Osteocyte (in vitro differentiated cells): ENCODE measurements around the gene ERMP1. TPM values are rescaled to one million over a fixed set of nuclear protein-coding genes. Genes with fewer than 3 reads are reported as not detected.

ENCODE experiments used
- DNase-seq: peaks from one replicate; pipeline ENCODE4 v3.0.0; 2021; ENCODE audit warnings: mixed read lengths; ENCODE audit not compliant: unreplicated experiment; ENCODE audit errors: extremely low spot score
- H3K27ac Mint-ChIP-seq: one replicate; pipeline ENCODE4 v1.8.0; 2021; ENCODE audit warnings: mild to moderate bottlenecking, mixed read lengths; ENCODE audit not compliant: unreplicated experiment
- H3K27me3 Mint-ChIP-seq: one replicate; pipeline ENCODE4 v1.8.0; 2021; ENCODE audit warnings: mixed read lengths; ENCODE audit not compliant: unreplicated experiment
- H3K36me3 Mint-ChIP-seq: one replicate; pipeline ENCODE4 v1.8.0; 2021; ENCODE audit warnings: mixed read lengths; ENCODE audit not compliant: unreplicated experiment
- H3K4me1 Mint-ChIP-seq: one replicate; pipeline ENCODE4 v1.8.0; 2021; ENCODE audit warnings: mixed read lengths; ENCODE audit not compliant: unreplicated experiment
- H3K4me3 Mint-ChIP-seq: one replicate; pipeline ENCODE4 v1.8.0; 2021; ENCODE audit warnings: mild to moderate bottlenecking, moderate library complexity, mixed read lengths; ENCODE audit not compliant: unreplicated experiment
- H3K9me3 Mint-ChIP-seq: one replicate; pipeline ENCODE4 v1.8.0; 2021; ENCODE audit warnings: mixed read lengths; ENCODE audit not compliant: unreplicated experiment
- total RNA-seq: library from RNA; stranded (reverse); gene quantifications from 2 replicates; pipeline ENCODE4 v1.2.1, GENCODE V29; 2021
- TF ChIP-seq, protein P1 (sequence below): fragments of 200-600 bp; sonication (generic); IDR thresholded peaks from 2 replicates; pipeline ENCODE4 v1.5.0; 2021; ENCODE audit warnings: antibody characterized with exemption, mild to moderate bottlenecking, moderate library complexity

ERMP1 gene
- total RNA-seq, 1 donor from 2014 or later: 19.7 TPM

DNA sequence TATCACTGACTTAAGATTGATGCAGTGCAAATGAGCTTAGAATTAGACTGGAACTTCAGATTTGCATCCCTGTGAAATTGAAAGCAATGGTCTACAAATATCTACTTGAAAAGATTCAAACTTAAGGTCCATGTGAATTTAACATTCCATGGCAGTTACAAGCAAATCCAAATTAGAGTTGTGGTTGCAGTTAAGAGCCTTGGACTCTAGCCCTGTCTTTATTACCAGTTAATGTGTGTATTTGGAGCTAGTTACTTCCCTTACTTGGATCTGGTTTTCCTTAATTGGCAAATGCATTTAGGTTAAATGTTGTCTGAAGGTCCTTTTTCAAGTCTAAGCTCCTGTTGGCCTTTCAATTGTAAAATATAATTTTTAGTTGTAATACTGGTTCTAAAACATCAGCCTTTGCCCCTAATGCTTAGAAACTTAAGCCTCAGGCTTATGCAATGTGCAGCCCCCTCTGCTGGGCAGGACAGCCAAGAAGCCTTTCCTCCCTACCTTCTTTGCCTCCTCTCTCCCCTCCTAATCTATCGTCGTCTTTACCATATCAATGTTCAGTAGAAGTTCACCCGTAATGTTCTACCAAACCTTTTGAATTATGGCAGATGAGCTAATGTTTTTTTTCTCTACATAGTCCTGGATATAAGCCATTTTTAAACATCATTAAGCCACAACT lies 59.5 kb downstream of the ERMP1 start:
- no peak overlapping the region for H3K27ac Mint-ChIP-seq

DNA sequence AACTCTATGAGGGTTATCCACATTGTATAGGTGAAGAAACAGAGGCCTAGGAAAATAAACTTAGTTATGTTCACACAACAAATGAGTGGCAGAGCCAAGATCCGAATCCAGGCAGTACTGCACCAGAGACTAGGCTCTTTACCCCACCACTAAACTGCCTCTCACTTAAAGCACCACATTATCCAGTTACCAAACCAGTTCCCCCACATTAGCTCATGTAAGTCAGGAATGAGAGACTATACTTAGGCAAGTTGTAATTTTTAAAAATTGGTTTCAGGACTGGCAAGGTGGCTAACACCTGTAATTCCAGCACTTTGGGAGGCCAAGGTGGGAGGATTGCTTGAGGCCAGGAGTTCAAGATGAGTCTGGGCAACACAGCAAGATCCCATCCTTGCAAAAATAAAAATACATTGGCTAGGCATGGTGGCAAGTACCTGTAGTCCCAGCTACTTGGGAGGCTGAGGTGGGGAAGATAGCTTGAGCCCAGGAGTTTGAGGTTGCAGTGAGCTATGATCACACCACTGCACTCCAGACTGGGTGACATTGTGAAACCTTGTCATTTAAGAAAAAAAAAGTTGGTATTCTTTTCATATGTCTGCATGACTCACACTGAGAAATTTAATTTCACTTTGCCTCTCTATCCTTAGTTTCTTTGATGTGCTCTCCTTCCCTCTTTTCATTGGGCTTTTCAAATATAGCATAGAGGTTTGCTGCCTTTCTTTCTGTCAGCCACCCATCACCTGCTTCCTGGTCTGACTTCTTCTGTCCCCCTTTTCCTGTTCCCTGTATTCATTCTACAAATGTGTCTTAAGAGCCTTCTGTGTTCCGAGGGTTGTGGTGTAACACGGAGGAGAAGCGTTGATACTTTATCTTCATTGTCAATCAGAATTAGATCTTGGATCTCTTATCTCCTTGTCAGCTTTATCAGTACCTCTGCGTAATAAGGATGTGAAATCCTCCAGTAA lies 64.7 kb downstream of the ERMP1 start:
- Mint-ChIP-seq H3K27ac (no peak overlapping the region), H3K27me3 (no peaks in the 10 kb centered on the region), H3K4me3 (no peak overlapping the region), H3K36me3 (peaks cover 71% of the 10 kb centered on the region), H3K4me1 (no peaks in the 10 kb centered on the region), H3K9me3 (no peaks in the 10 kb centered on the region)
- TF ChIP-seq, protein P1, sequence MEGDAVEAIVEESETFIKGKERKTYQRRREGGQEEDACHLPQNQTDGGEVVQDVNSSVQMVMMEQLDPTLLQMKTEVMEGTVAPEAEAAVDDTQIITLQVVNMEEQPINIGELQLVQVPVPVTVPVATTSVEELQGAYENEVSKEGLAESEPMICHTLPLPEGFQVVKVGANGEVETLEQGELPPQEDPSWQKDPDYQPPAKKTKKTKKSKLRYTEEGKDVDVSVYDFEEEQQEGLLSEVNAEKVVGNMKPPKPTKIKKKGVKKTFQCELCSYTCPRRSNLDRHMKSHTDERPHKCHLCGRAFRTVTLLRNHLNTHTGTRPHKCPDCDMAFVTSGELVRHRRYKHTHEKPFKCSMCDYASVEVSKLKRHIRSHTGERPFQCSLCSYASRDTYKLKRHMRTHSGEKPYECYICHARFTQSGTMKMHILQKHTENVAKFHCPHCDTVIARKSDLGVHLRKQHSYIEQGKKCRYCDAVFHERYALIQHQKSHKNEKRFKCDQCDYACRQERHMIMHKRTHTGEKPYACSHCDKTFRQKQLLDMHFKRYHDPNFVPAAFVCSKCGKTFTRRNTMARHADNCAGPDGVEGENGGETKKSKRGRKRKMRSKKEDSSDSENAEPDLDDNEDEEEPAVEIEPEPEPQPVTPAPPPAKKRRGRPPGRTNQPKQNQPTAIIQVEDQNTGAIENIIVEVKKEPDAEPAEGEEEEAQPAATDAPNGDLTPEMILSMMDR: no peak
- no peak for DNase-seq

More for the DNA sequence above, 59.5 kb downstream of the ERMP1 start:
- H3K36me3 Mint-ChIP-seq: peaks cover 70% of the 10 kb centered on the region
- TF ChIP-seq, protein P1: peak; percentile 31
- H3K27me3 Mint-ChIP-seq: no peaks in the 10 kb centered on the region
- no peak overlapping the region for H3K4me3 Mint-ChIP-seq
- H3K4me1 Mint-ChIP-seq: no peaks in the 10 kb centered on the region
- no peak for DNase-seq
- H3K9me3 Mint-ChIP-seq: peaks cover 13% of the 10 kb centered on the region

DNA sequence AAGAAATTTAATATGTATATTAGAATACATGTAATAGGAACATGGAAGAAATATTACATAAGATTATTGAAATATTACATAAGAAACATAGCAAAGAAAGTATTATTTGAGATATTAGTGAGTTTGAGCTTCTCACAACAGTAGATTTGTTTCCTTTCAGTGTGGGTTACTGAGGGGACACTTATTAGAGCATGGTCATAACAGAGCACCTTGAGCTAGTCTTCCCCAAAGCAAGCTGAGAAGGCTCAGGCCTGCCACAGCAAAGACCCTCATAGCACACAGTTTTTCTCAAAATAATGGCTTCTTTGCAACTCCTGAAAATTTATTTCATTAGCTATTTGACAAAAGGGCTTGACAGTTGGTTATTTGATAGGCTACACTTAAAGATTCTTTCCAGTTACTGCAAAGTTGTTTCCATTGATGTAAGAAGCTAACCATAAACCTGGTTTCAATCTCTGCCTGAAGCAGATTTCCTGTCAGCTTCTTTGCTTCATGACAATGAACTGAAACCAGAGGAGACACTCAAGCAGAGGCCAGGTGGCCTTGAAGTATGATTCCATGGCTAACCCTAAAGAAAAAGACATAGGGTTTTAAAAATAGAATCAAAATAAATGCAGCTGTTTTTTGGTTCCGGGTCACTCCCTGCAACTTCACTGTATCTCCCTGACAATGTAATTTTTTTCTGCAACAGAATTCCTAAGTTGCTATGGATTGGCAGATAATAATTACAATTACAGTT lies 68.6 kb downstream of the ERMP1 start:
- TF ChIP-seq, protein P1: no peak
- no peaks in the 10 kb centered on the region for H3K4me1 Mint-ChIP-seq
- H3K27me3 Mint-ChIP-seq: no peaks in the 10 kb centered on the region
- DNase-seq: no peak
- H3K36me3 Mint-ChIP-seq: peaks cover 72% of the 10 kb centered on the region
- no peaks in the 10 kb centered on the region for H3K9me3 Mint-ChIP-seq
- no peak overlapping the region for H3K27ac Mint-ChIP-seq
- no peak overlapping the region for H3K4me3 Mint-ChIP-seq

DNA sequence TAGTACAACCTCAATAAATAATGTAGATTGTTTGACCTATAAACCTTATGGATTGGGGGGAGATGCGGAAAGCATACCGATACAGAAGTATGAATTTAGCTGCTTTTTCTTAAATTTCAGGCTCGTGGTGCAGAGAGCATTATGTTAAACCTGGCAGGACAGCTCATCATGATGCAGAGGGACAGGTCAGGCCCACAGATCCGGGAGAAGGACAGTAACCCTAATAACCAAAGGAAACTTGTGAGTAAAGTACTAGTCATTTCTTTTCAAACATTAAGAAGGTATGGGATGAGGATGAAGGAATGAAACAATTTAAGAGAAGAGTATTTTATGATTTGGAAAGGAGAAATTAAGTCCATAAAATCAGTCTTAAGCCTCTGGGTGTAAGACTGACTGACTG lies 70.5 kb downstream of the ERMP1 start:
- Mint-ChIP-seq H3K4me3 (no peak overlapping the region), H3K9me3 (no peaks in the 10 kb centered on the region), H3K27me3 (no peaks in the 10 kb centered on the region), H3K4me1 (peaks cover 2% of the 10 kb centered on the region), H3K27ac (peak overlapping the region; percentile 23), H3K36me3 (peaks cover 79% of the 10 kb centered on the region)
- no peak for DNase-seq
- TF ChIP-seq, protein P1: no peak
